Measurements from ENCODE around the gene SGCG.

Gene SGCG

GRCh38 chr13:23330356-23330755, 149.6 kb downstream of the SGCG start:
- DNase-seq (ENCODE audit: low read depth) = no peak

- DNase-seq (ENCODE audit: low read depth) = no peak
Measured at GRCh38 chr13:23339225-23339624, 158.4 kb downstream of the SGCG start.

- no peak for DNase-seq (ENCODE audit: low read depth)
Measured at GRCh38 chr13:23344931-23345595, 164.3 kb downstream of the SGCG start.

GRCh38 chr13:23347601-23348000, 166.8 kb downstream of the SGCG start:
- DNase-seq (ENCODE audit: low read depth) = no peak

GRCh38 chr13:23348262-23349127, 167.7 kb downstream of the SGCG start:
- DNase-seq (ENCODE audit: low read depth) = no peak

- DNase-seq (ENCODE audit: low read depth) = no peak
Measured at GRCh38 chr13:23349161-23349897, 168.6 kb downstream of the SGCG start.

GRCh38 chr13:23350009-23350408, 169.2 kb downstream of the SGCG start:
- DNase-seq (ENCODE audit: low read depth) = no peak

GRCh38 chr13:23352161-23352560, 171.4 kb downstream of the SGCG start:
- no peak for DNase-seq (ENCODE audit: low read depth)

- no peak for DNase-seq (ENCODE audit: low read depth)
Measured at GRCh38 chr13:23354520-23354919, 173.7 kb downstream of the SGCG start.

GRCh38 chr13:23356368-23356767, 175.6 kb downstream of the SGCG start:
- DNase-seq (ENCODE audit: low read depth) = no peak

- DNase-seq (ENCODE audit: low read depth) = no peak
Measured at GRCh38 chr13:23357349-23357748, 176.6 kb downstream of the SGCG start.

GRCh38 chr13:23359882-23360281, 179.1 kb downstream of the SGCG start:
- no peak for DNase-seq (ENCODE audit: low read depth)

- DNase-seq (ENCODE audit: low read depth) = no peak
Measured at GRCh38 chr13:23365652-23366051, 184.9 kb downstream of the SGCG start.

- no peak for DNase-seq (ENCODE audit: low read depth)
Measured at GRCh38 chr13:23367907-23368306, 187.1 kb downstream of the SGCG start.

GRCh38 chr13:23372264-23372906, 191.6 kb downstream of the SGCG start:
- DNase-seq (ENCODE audit: low read depth) = no peak
